GM12874 (cell line): ENCODE data around the gene LRRC72.

Experiments used
- CTCF ChIP-seq: IDR thresholded peaks from 2 replicates; pipeline ENCODE4 v1.5.1; 2011; ENCODE audit warnings: low read depth, mild to moderate bottlenecking, control low read depth, low read length, moderate library complexity; ENCODE audit not compliant: insufficient read depth

Gene LRRC72

DNA sequence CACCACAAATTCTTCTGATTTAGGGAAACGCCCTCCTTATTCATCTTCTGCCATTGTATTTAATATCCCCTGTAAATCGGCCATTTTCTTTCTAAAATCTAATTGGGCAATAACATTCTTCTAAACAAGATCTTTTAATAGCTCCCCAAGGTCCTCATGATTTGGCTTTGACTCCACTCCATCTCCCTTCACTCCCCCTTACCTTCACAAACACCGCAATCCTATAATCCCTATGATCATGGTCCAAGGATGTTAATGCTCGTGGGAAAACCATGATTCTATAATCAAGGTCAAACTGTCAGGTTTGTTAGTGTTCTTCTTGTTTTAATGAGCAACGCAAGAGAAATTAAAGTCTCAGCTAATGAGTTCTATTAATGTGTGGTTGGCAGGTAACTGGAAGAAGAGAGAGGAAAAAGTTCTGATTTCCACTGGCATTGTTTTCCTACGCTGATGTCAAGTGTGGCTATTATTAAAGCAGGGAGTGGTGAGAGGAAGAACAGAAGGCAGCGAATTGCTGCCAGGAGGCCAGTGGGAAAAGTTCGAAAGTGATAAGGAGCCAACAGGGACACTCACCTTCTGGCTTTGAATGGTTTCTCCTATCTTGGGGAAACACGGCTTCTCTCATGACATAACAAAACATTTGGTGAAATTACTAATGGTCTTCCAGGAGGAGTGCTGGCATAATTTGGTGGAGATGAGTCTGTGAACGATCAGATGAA lies 28.1 kb downstream of the LRRC72 start:
- no peak for TF ChIP-seq CTCF

DNA sequence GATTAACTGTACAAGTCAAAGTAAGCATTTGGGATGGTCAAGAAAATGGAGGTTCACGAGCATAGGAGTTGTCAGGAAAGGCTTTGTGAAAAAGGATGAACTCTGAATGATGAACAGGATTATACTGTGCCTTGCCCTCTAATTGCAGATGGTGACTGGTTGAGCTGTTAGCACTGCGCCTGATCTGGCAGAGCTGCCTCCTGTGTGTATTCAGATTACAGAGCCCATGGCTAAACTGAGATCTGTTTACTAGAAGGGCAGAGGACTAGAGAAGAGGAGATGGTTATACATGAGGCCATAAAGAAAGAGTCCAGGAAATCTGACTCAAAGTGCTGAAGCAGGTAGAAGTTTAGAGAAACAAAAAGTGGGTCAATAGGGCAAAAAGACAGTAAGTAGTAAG lies 29.7 kb downstream of the LRRC72 start:
- no peak for TF ChIP-seq CTCF

GRCh38 chr7:16558761-16559302 lies 32.2 kb downstream of the LRRC72 start:
- no peak for TF ChIP-seq CTCF

DNA sequence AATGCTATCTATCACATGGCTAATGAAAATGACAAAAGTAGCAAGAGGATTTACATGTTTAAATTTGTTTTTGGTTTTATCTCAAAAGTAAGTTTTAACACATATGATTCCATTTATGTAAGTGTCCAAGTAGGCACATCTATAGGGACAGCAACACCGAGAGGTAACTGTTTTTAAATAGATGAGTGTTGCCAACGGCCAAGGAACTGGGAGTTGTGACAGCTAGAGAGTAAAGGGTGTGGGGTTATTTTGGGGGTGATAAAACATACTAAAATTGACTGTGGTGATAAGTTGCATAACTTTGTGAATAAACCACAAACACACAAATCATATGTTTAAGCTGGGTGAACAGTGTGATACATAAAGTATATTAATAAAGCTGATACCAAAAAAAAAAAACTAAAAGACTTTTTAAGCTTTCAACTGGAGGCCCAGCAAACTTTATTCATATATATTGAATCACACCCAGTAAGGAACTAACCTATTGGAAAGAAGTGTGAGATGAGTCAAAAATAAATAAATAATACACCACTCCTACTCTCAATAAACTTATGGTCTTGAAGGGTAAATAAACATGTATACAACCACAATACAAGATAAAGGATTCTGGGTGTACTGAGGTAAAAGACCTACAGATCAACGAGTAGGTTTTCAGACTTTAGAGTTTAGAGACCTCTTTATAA lies 33.0 kb downstream of the LRRC72 start:
- no peak for TF ChIP-seq CTCF

DNA sequence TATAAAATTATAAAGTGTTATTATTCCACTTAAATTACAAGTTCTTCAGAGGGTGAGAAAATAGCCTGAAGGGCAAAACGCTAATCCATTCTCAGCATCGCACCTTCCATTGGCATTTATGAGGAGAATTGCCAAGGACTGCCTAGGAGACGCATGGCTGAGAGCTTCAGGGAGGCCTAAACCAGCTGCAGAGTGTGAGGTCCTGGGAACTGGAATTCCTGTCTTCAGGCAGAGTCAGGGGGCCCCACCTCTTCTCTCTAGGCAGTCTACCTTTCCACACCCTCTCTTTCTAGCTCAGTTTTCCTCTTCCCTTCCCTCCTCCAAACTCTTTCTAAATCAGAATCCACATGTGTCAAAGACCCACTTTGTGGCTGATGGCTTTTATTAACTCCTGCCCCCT lies 35.3 kb downstream of the LRRC72 start:
- TF ChIP-seq CTCF = no peak

DNA sequence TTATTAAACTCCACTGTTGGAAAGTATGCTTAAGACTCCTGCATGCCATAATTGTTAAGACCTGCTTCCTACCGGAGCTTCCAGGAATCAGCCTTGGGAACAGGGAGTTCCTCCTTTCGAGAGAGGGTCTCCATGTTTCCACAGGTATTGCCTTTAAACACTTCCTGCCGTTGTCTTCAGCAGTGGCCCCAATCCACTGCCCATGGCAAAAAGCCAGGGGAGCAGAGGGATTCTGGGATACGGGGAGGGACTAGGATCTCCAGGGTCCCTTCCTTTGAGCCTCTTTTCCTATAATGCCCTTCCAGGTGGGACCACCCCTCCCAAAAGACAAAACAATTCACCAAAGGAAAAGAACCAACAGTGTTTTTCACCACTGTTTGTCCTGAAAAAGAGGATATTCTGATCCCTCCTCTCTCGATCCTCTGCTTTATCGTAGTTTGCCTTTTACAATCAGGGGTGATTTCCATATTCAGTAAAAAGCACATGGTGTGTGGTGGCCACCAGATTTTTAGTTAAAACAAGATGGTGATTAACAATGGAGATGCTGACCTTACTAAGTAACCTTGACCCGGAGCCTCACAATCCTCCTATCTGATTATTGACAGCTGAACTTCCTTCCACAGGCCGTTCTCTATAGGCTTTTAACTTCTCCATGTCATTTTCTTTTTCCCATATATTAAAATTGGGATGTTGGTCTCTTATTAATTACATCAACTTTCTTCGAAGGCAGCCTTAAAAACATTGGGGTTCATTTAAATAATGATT lies 36.0 kb downstream of the LRRC72 start:
- no peak for TF ChIP-seq CTCF
